ENCODE measurements around the gene ST8SIA3.

ST8SIA3 gene

DNA sequence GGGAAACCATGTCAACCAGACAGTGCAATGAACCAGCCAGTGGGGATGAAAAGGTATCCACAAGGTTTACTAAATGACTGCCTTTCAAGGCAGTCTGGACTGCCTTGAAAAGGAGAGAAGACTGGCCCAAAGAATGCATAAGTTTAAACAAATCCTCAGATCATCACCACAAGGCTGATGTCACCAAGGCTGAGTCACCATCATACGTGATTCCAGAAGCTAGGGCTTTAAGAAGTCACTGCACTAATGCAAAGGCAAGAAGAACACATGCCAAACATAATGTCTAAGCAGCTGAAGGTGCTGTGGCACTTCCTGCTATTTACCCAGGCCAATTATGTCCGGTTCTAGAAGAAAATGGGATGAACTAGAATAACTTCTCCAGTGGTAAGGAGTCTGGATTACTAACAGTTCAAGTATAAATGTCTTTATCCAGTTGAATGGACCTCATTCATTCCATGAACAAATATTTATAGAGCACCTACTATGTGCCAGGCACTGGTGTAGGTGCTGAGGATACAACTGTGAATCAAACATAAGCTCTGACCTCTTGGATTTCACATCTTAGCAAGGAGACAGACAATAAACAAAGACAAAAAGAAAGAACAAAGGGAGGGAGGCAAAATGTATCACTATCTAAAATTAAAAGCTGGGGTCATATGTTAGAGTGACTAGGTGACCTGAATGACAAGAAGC lies 45.2 kb downstream of the ST8SIA3 start:
- TF ChIP-seq, protein P1, sequence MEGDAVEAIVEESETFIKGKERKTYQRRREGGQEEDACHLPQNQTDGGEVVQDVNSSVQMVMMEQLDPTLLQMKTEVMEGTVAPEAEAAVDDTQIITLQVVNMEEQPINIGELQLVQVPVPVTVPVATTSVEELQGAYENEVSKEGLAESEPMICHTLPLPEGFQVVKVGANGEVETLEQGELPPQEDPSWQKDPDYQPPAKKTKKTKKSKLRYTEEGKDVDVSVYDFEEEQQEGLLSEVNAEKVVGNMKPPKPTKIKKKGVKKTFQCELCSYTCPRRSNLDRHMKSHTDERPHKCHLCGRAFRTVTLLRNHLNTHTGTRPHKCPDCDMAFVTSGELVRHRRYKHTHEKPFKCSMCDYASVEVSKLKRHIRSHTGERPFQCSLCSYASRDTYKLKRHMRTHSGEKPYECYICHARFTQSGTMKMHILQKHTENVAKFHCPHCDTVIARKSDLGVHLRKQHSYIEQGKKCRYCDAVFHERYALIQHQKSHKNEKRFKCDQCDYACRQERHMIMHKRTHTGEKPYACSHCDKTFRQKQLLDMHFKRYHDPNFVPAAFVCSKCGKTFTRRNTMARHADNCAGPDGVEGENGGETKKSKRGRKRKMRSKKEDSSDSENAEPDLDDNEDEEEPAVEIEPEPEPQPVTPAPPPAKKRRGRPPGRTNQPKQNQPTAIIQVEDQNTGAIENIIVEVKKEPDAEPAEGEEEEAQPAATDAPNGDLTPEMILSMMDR (IDR thresholded peaks at IDR 0.05), result no peak

DNA sequence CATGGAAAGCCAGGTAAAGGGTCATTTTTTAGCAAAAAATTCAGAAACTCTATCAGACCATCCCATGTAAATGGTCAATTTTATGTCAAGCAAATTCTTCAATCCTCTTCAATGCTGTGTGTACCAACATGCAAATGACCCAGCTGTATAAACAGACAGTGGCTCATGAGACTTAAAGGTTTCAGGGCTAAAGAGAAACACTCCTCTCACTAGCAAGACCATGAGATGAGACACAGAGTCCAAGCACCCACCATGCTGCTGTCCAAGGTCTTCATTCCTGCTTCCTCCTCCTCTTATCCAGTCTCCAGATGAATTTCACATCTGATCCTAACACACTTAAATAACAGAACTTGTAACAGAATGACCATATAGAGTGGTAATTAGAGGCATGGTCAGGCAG lies 52.0 kb downstream of the ST8SIA3 start:
- Histone ChIP-seq H3K36me3 (no peaks in the 10 kb centered on the region), H3K4me3 (no peak overlapping the region), H3K9me3 (no peaks in the 10 kb centered on the region), H3K27me3 (no peaks in the 10 kb centered on the region), H3K27ac (no peak overlapping the region), H3K4me1 (no peaks in the 10 kb centered on the region)
- no peak for DNase-seq
- TF ChIP-seq, protein P1 (IDR thresholded peaks at IDR 0.05), result no peak
- intact Hi-C loops (cut with DNase I; ENCODE audit: low total_unique reads), result no loop called here

More for the DNA sequence above, 45.2 kb downstream of the ST8SIA3 start:
- no peaks in the 10 kb centered on the region for H3K4me1 ChIP-seq
- H3K27me3 ChIP-seq, result no peaks in the 10 kb centered on the region
- H3K9me3 ChIP-seq, result no peaks in the 10 kb centered on the region
- intact Hi-C loops (cut with DNase I; ENCODE audit: low total_unique reads), result no loop called here
- H3K4me3 ChIP-seq, result no peak overlapping the region
- no peak overlapping the region for H3K27ac ChIP-seq
- no peaks in the 10 kb centered on the region for H3K36me3 ChIP-seq
- DNase-seq, result no peak

DNA sequence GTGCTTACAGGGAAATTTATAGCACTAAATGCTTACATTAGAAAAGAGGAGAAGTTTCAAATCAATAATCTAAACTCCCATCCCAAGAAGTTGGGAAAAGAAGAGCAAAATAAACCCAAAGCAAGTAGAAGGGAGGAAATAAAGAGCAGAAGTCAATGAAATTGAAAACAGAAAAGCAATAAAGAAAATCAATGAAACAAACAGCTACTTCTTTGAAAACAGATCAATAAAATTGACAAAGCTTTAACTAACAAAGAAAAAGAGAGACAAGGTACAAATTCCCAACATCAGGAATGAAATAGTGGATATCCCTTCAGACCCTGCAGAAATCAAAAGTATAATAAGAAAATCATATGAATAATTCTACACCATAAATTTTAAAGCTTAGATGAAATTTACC lies 57.3 kb downstream of the ST8SIA3 start:
- H3K4me3 ChIP-seq, result no peak overlapping the region
- peaks cover 0 to 6% (median 0%) of the 10 kb centered on the region in 3 donors for H3K9me3 ChIP-seq
- TF ChIP-seq, protein P1 (IDR thresholded peaks at IDR 0.05), result no peak
- no peaks in the 10 kb centered on the region for H3K4me1 ChIP-seq
- H3K36me3 ChIP-seq, result no peaks in the 10 kb centered on the region
- intact Hi-C loops (cut with DNase I; ENCODE audit: low total_unique reads), result no loop called here
- no peak for DNase-seq
- H3K27me3 ChIP-seq, result no peaks in the 10 kb centered on the region
- no peak overlapping the region for H3K27ac ChIP-seq

DNA sequence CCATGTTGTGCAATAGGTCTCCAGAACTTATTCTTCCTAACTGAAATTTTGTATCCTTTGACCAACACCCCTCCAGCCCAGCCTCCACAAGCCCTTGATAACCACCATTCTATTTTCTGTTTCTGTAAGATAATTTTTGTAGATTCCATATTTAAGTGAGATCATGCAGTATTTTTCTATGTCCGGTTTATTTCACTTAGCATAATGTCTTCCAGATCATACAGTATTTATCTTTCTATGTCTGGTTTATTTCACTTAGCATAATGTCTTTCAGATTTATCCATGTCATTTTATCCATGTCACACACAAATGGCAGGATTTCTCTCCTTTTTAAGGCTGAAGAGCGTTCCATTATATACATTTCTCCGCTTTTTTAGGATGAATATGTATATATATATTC lies 58.4 kb downstream of the ST8SIA3 start:
- peaks cover 0 to 6% (median 0%) of the 10 kb centered on the region in 3 donors for H3K9me3 ChIP-seq
- no peak overlapping the region for H3K4me3 ChIP-seq
- TF ChIP-seq, protein P1 (IDR thresholded peaks at IDR 0.05), result no peak
- no peak for DNase-seq
- H3K27me3 ChIP-seq, result no peaks in the 10 kb centered on the region
- H3K27ac ChIP-seq, result no peak overlapping the region
- H3K4me1 ChIP-seq, result no peaks in the 10 kb centered on the region
- no peaks in the 10 kb centered on the region for H3K36me3 ChIP-seq
- intact Hi-C loops (cut with DNase I; ENCODE audit: low total_unique reads), result no loop called here

DNA sequence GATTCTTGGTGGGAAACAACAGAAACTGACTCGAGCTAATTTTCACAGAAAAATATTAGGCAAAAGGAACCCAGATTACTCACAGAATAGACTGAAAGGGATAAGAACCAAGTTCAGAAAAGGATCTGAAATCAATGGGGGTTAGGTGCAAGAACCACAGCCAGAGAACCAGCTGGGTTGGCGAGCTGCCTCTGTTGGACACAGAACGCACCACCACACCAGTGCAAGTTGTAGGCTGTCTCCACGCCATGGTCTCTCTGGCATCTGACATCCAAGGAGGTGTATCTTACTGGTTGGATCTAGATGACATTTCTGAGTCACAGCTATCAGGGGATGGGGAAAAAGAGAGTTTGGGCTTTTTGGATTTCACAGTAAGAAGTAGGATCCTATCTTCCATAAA lies 64.2 kb downstream of the ST8SIA3 start:
- no peak for DNase-seq
- Histone ChIP-seq H3K4me1 (no peaks in the 10 kb centered on the region), H3K9me3 (peaks cover 0 to 11% (median 0%) of the 10 kb centered on the region in 3 donors), H3K27ac (no peak overlapping the region), H3K4me3 (no peak overlapping the region), H3K27me3 (no peaks in the 10 kb centered on the region), H3K36me3 (no peaks in the 10 kb centered on the region)
- TF ChIP-seq, protein P1 (IDR thresholded peaks at IDR 0.05), result no peak
- intact Hi-C loops (cut with DNase I; ENCODE audit: low total_unique reads), result no loop called here
